Ureter (tissue), 1 donor: Measurements from ENCODE around the gene TBC1D7. TPM values are rescaled to one million over a fixed set of nuclear protein-coding genes. Genes with fewer than 3 reads are reported as not detected.

Source experiments
- DNase-seq: peaks from one replicate; pipeline ENCODE4 v3.0.0-alpha.2; 2020; ENCODE audit warnings: low spot score
- total RNA-seq: library from RNA; stranded (reverse); gene quantifications from one replicate; pipeline ENCODE4 v1.2.4, GENCODE V29; 2023
- donor health status: DM: yes; HTN: yes; CAD: no.

TBC1D7 gene
- total RNA-seq, 1 donor from 2014 or later = 15.6 TPM

- no peak for DNase-seq
Measured at GRCh38 chr6:13272131-13273046, 55.9 kb downstream of the TBC1D7 start.

DNA sequence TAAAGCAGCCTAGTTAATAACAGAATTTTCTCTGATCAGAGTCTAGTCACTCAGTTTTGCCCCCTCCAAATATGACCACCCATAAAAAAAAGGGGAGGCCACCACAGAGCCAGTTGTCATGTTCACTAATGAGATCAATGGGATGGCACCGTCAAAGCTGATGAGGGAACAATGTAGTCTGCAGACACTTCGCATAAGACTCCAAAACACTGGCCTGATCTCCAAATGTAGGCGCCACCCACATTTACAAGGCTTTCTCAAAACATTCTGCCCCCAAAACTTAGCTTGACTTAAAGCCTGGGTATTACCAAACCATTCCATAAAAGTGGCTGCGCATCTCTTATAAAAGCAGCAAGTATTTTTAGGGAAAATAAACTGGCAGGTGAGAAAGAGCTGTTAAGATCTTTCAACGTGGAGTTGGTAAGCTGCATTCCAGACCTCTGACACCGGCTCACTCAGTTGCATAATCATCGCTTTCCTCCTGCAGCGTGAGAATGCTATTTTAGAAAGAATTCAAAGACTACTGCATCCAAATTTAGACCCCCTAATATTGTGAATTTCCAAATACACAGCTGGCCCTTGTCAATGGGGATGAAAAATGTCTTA, 59.3 kb downstream of the TBC1D7 start:
- DNase-seq = no peak

GRCh38 chr6:13267142-13267651, 61.1 kb downstream of the TBC1D7 start:
- no peak for DNase-seq

DNA sequence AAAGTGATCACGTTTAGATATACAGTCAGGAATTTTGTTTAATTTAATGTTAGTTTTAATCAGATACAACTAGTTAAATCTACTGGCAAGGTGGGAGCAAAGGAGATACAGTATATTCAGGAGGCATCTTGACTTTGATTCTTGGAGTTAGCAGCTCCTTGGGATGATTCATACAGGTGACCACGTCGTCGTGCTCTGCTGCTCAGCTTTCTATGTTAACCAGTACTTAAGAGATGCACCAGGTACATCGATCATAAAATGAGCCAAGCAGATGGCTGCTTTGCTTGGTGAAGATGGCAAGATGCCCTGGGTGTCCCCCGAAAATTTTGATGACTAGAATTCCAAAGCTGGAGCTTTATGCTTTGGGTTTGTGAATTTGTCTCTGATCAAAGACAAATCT, 64.7 kb downstream of the TBC1D7 start:
- DNase-seq = no peak

GRCh38 chr6:13262302-13263230, 65.8 kb downstream of the TBC1D7 start:
- DNase-seq = no peak

DNA sequence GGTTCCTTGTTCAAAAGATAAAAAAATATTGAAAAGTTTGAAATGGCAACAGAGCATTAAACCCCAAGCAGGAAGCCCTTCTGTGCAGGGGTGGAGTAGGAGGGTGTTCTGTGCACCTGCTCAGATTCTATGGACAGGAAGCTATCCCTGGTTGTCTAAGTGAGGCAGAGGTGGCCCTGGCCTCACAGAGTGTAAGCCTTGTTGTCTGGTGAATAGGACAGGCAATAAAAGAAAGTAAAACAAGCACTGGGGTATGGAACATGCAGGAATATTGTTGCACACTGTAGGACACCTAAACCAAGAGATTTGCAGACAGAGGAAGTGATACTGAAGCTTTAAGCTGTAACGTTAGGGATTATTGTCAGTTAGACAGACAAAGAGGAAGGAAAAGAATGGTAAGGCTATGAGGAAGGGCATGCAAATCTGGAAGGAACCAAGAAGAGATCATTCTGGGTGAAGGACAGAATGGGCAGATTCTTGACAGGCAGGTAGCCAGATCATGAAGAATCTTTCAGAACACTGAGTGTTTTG, 66.8 kb downstream of the TBC1D7 start:
- no peak for DNase-seq

- DNase-seq = no peak
Measured at GRCh38 chr6:13260831-13261230, 67.5 kb downstream of the TBC1D7 start.

- no peak for DNase-seq
Measured at GRCh38 chr6:13260101-13260598, 68.2 kb downstream of the TBC1D7 start.

DNA sequence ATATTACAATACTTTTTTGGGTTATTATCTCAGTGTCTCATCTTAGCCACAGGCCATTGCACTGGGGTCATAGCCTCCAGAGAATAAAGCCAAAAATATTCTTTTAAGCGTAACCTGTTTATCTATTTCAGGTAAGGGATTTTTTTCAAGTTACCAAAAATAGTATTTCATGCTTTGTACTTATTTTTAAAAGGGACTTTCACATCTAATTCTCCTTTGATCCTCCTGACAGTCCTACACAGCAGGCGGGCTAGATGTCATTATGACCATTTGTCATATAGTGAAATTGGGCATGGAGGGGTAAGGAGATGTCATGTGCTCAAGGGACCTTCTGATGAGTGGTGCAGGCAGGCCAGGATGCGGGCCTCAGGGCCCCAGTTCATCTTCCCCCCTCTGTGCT, 68.9 kb downstream of the TBC1D7 start:
- DNase-seq = no peak

DNA sequence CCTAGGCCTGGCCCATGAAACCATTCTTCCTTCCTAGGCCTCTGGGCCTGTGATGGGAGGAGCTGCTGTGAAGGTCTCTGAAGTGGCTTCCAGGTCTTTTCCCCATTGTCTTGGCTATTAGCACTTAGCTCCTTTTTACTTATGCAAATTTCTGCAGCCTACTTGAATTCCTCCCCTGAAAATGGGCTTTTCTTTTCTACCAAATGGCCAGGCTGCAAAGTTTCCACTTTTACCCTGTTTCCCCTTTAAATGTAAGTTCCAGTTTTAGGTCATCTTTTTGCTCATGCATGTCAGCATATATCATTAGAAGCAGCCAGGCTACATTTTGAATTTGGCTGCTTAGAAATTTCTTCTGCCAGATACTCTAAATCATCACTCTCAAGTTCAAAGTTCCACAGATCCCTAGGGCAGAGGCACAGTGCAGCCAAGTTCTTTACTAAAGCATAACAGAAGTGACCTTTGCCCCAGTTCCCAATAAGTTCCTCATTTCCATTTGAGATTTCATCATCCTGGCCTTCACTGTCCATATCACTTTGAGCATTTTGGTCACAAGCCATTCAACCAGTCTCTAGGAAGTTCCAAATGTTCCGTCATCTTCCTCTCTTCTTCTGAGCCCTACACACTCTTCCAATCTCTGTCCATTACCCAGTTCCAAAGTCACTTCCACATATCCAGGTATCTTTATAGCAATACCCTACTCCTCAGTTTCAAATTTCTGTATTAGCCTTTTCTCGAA, 71.9 kb downstream of the TBC1D7 start:
- no peak for DNase-seq

Other genes with a start within 250 kb of the TBC1D7 start
- gene GFOD1, start 159.1 kb upstream of the TBC1D7 start, total RNA-seq = 19.3 TPM
- 20.4 TPM for gene SIRT5, start 246.1 kb upstream of the TBC1D7 start, total RNA-seq